Fibroblast of pulmonary artery (primary cell): ENCODE results near the gene DCAF15.

ENCODE experiments used
- DNase-seq: peaks from one replicate; pipeline ENCODE4 v3.0.0-alpha.2; 2010; ENCODE audit warnings: low read depth
- H3K4me3 ChIP-seq: replicated peaks from 2 replicates; pipeline ENCODE4 v1.5.1; 2011; ENCODE audit warnings: low read depth, mild to moderate bottlenecking, control low read depth, low read length, moderate library complexity
- CTCF ChIP-seq: IDR thresholded peaks from 2 replicates; pipeline ENCODE4 v1.5.1; 2011; ENCODE audit warnings: mild to moderate bottlenecking, control low read depth, low read length, inconsistent platforms; ENCODE audit errors: missing control alignments

Gene DCAF15

GRCh38 chr19:13952931-13953531 lies 722 bp downstream of the DCAF15 start:
- no peak for TF ChIP-seq CTCF
- peak overlapping the region; percentile 75 for H3K4me3 ChIP-seq
- DNase-seq = peak; percentile 42

- no peak for TF ChIP-seq CTCF
- no peak overlapping the region for H3K4me3 ChIP-seq
- DNase-seq = no peak
Observed at GRCh38 chr19:13954185-13954584, 1.9 kb downstream of the DCAF15 start.

- H3K4me3 ChIP-seq = no peak overlapping the region
- TF ChIP-seq CTCF = no peak
- DNase-seq = no peak
Observed at GRCh38 chr19:13955662-13956364, 3.5 kb downstream of the DCAF15 start.

- no peak for DNase-seq
- H3K4me3 ChIP-seq = no peak overlapping the region
- no peak for TF ChIP-seq CTCF
Observed at GRCh38 chr19:13956365-13956744, 4.0 kb downstream of the DCAF15 start.

- TF ChIP-seq CTCF = no peak
- no peak for DNase-seq
- H3K4me3 ChIP-seq = no peak overlapping the region
Observed at GRCh38 chr19:13957051-13957450, 4.7 kb downstream of the DCAF15 start.

- no peak overlapping the region for H3K4me3 ChIP-seq
- no peak for DNase-seq
- TF ChIP-seq CTCF = no peak
Observed at GRCh38 chr19:13958043-13958442, 5.7 kb downstream of the DCAF15 start.
